CD4-positive, alpha-beta T cell treated with Interleukin-4 for 1 hour (primary cell): ENCODE results near the gene PIK3IP1.
A peak's percentile ranks its signal among the peaks of the same experiment; 100 is the strongest.
"Not testable (repeated sequence)": the region's sequence is repeated elsewhere in the genome, so short reads cannot be mapped to it uniquely, and the experiment has no call there.

Experiments used
- DNase-seq, 2 donors: peaks; one replicate each; pipeline ENCODE4 v3.0.0-alpha.2; 2020 to 2022

PIK3IP1 gene, protein sequence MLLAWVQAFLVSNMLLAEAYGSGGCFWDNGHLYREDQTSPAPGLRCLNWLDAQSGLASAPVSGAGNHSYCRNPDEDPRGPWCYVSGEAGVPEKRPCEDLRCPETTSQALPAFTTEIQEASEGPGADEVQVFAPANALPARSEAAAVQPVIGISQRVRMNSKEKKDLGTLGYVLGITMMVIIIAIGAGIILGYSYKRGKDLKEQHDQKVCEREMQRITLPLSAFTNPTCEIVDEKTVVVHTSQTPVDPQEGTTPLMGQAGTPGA

DNA sequence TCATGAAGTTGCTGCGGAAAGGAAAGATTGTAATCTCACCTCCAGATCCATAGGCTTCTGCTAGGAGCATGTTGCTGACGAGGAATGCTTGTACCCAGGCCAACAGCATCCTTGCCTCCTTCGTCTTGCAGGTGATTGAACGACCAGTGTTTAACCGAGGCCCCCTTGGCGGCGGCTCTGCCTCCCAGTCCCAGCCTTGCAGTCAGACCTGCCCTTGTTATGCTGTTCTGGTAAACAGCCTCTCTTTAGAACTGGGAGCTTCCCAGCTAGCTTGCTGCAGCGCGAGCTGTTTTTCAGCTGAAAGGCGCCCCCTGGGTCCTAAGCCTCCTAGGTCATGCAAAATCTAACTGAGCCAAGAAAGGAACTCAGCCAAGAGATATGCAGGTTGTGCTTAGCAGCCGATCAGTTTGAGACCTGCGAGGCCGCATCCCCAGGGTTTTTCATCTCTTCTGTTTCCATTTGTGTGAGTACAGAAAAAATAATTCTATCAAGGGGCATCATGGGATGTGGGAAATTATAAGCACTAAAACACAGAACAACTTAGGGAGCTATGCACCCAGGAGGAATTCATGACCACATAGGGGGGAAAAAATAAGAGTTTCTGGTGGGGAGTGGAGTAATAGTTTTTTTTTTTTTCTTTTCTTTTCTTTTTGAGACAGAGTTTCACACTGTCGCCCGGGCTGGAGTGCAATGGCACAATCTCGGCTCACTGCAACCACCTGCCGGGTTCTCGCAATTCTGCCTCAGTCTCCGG is at the start of gene PIK3IP1:
PIK3IP1 (minus strand) TSS at position 253 of the 754 bp plus-strand sequence; CDS start at position 109, 144 bp downstream.
- DNase-seq: peak; percentile 90 to 91

DNA sequence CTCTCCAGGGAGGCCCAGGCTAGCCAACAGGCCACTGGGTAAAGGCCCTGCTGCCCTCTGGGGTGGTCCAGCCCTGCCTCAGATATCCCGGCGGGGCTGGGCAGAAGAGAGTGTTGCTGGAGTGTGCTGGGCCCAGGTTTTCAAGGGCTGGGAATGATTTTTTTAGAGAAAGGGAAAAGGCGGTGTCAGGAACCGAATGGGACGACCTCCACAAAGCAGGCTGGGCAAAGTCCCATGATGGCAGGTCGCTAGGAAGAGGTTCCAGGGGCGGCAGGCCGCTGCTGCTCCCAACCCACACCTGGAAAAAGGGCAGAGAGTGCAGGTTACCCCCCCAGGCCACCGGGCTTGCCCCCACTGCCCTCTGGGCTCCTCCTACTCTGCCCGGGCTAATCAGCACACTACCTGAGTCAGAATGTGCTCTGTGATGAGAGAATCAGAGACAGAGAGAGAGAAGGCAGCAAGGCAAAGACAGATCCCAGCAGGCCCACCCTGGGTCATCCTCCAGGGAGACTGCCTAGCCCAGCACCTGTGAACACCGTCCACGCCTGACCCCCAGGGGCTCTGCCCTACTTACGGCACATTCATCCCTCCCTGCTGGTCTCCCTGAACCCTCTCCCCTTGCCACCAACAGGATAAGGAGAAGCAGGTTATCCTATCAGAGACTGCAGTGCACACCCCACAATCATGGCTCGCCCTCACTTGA is 49.2 kb upstream of the PIK3IP1 start:
- DNase-seq: no peak

DNA sequence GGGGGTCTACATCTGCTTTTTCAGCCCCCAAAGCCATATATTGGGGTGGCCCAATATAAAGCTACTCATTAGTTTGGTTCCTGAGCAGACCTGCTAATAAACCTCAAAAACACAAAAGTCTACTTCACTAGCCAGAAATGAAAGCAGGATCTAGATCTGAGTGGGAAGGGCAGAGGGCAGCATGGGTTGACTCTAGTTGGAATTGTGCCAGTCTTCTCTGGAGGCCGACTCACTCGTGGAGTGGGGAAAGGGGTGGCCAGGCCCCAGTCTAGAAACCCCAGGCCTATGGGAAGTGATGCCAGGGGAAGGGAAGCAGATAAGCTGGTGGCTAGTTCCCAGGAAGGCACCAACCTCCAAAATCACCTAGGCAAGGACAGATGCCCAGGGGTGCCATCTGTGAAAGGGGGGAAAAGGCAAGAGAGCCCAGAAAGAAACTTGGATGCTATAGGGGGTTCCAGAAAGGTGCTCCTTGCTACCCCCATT is 48.5 kb upstream of the PIK3IP1 start:
- DNase-seq: no peak

DNA sequence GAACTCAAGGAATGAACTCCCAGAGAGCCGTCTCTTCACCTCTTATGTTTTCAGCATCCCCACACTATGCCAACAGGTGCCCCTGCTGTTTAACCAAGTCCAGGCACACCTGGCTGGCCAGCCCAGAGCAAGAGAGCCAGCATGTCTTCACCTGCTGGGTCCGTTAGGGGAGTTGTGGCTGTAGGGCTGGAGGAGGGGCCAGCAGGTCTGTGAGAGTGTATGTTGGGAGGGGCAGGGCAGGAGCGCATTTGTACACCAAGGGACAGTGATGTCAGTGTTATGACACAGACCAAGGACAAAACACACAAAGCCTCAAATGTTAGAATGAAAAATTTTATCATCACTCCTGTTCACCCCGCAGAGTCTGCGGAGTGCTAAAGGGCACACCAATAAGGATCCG is 48.1 kb upstream of the PIK3IP1 start:
- no peak for DNase-seq

DNA sequence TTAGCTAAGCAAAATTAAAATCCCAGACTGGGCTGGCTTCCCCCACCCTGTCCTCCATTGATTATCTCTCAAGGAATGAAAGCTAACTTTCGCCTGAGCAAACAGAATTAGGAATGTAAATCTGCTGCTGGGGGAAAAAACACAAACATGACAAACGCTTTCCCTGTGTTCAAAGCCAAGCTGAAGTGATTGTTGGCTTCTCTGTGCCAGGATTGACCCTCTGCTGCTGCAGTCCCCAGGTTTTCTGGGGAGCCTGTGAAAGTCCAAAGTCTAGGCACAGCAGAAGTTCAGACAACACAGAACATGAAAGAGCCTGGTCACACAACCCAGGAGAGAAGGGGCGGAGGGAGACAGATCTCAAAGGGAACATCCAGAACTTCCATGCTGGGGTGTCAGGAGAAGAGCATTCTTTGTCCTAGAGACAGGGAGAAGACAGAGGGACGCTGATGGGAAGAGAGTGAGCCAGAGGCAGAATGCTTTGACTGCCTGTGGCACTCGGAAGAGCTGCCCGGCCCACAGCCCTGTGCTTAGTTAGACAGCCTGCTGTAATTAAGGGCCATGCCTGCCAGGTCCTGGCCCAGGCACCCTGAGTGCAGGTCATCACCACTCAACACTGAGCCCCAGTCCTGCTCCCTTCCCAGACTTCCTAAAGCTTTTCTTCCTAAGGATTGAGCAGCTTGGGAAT is 47.0 kb upstream of the PIK3IP1 start:
- DNase-seq: no peak

DNA sequence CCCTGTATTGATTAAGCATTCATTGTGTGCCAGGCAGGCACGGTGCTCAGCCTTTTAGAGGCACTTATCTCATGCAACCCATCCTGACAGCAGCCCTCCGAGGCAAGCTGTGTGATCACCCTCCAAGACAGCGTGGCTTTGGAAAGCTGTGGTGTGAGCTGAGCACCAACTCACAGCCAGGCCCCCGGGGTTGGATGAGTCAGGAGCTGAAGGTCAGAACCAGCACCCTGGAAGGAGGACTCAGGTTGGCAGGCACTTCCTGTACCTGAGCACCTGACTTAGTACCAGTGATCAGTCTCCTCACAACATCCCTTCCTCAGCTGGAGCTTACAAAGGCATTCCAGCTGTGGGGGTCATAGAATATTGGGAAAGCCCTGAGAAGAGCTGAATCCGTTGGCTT is 44.9 kb upstream of the PIK3IP1 start:
- DNase-seq: no peak

DNA sequence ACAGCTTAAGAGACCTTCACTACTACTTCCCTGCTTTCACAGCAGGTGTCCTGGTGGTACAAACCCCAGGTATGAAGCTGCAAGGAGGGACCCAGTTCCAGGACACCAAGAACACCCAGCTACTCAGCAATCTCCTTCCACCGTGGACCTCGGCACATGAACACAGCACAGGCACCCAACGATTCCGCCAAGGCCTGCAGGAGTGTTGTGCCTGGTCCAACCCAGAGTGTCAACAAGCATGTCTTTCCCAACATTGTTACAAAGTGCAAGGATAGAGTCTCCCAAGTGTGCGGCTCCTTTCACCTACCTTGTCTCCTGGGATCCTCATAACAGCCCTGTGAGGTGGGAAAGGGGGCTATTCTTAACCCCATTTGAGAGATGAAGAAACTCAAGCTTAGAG is 42.0 kb upstream of the PIK3IP1 start:
- DNase-seq: no peak

DNA sequence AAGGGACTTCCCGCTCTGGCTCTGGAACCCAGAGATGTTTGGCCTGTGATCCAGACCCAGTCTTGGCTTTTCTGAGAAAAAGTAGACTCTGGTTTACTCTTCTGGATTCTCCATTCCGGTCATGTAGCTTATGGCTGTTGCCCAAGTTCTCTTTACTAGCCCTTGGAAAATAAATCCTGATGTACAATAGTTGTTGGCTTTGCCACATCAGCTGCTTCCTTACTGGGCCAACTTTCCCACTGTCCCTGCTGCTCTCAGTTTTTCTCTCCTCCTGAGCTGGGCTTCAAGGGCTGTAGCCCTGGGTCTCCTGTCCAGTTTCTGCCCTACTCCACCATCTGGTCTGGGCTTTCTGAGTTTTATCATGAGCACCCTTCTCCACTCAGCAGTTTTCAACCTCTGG is 41.4 kb upstream of the PIK3IP1 start:
- no peak for DNase-seq

DNA sequence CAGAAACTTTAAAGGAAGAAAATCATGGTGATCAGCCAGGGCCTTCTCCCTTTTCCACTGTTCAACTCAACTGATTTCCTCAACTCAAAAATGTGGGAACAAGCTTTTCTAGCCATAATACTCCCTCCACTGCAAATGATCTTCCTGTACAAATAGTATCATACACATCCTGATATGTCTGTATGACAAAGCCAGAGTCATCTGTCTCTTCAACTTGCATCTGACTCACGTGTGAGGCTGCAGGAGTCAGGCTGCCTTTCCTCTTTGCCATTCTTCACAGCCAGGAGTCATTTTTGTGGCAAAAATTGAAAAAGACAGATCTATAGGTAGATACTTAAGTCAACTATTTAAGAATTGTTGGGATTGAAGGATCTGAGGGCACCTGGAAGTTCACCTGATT is 40.6 kb upstream of the PIK3IP1 start:
- no peak for DNase-seq

DNA sequence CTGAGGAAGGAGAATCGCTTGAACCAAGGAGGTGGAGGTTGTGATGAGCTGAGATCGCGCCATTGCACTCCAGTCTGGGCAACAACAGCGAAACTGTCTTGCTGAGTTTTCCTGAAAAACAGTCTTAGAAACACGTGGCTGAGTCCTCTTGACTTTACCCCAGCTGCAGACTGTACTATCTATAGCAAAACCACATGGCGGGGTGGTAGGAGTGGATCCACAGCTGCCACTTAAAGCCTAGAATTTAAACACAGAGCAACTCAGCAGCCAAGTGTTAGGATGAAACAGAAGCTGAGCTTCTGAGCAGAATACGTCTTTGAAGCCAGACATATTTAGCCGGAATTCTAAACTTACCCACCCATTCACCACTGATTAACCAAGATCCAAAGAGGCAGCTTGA is 39.7 kb upstream of the PIK3IP1 start:
- DNase-seq: no peak

DNA sequence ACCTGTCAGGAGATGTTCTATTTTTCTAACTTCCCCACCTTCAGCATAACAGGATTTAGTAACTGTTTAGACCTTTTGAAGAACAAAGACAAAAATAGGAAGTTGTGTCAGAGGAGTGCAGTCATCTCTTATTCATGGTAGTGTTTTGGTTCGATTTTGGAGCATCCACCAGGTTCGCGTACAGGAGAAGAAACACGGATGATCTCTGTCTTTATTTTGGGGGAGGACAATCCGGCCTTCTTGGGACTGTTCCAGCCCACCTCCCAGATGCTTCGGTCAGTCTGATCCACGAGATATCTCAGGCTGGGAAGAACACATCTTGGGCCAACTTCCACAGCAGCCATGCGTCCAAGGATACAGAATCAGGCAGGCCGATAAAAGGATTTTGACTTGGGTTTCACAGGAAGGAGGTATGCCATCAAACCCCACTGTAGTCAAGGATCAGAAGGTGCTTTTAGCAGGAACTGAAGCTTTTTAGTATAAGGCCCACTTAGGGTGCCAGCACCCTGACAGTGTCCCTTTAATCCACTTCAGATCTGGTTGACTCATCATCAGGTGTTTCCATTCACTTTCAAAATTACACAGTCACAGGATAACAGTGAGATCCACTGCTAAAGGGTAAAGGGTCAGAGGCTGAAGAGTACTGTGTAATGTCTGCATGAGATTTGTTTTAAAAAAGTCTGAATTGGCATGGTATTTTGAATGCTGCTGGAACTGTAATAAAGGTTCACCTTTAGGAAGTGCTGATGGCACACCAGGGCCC is 37.3 kb upstream of the PIK3IP1 start:
- no peak for DNase-seq

DNA sequence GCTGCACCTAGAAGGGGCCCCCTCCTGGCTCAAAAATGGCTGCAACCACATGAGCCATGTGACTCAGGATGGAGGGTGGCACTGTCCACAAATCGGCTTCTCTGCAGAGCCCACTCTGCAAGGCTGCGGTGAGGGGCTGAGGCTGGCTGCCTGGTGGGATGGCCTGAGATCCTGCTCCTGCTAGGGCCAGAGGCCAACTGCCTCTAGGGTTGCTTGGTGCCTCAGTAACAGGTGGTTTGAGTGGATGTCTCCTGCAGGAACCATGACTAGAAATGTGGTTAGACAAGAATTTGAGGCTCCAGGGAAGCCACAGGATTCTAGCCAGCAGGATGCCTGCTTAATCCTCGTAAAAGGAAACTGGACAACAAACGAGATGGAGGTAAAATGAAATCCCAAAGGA is 36.7 kb upstream of the PIK3IP1 start:
- no peak for DNase-seq

DNA sequence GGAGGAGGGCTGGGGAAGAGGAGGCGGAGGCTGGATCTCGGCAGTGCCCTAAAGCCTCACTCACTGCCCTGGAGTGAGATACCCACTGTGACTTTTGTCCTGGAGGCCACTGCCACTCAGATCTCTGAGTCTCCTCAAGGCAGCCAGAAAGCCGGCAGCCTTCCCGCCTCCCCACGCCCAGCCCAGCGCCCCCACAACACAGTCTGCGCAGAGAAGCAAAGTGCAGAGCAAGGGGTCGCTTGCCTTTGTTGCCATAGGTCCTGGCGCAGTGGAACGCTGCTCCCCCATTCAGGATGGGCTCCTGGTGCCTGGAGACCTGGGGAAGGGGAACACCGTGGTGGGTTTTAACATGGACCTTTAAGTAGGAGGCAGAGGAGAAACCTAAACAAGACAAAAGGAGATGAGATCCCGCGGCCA is 36.3 kb upstream of the PIK3IP1 start:
- DNase-seq: no peak

DNA sequence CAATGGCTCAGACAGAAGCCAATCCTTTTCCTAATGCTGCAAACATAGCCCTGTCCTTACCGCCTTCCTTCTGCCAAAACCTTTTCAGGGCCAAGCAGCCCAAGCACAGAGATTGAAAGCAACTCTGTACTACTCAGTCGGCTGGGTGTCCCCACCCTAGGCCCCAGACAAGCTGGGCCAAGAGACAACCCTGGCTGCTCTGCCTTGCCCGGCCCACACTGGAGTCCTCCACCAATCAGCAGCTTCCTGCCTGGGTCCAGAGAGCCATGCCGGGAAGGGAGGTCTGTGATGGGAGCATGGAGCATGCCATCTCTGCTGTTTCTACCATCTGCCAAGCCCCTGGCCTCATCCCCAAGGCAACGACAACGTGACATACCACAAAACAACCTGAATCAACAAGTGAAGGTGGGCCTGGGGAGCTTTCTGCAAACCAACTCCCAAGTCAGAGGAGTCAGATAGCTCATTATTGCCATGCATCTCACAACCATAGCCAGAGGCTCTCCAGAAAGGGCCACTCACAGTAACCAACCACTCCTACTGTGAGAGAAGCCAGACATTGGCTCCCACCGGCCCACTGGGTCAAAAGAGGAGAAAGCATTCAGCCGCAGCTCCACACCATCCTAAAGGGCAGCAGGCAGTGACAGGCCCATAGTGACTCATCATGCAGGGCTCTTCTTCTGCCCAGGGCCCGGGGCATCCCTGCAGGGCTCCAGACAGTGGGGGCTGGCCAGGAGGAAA is 35.7 kb upstream of the PIK3IP1 start:
- no peak for DNase-seq

DNA sequence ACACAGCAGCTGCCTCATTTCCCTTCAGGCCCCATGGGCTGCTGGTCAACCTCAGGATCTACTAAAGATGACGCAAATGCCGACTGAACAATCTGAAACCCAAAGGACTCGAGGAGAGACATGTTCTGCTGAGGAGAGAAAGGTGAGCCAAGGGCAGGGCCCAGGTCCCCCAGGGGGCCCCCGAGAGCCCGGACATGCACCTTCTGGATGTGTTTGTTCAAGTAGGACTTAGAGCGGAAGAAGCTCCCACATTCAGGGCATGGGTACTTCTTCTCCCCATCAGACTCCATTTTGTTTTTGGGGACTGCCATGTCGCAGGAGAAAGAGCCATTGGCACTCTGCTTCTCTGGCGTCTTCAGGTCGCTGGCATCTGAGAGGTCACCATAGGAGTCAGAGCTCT is 34.6 kb upstream of the PIK3IP1 start:
- DNase-seq: no peak

DNA sequence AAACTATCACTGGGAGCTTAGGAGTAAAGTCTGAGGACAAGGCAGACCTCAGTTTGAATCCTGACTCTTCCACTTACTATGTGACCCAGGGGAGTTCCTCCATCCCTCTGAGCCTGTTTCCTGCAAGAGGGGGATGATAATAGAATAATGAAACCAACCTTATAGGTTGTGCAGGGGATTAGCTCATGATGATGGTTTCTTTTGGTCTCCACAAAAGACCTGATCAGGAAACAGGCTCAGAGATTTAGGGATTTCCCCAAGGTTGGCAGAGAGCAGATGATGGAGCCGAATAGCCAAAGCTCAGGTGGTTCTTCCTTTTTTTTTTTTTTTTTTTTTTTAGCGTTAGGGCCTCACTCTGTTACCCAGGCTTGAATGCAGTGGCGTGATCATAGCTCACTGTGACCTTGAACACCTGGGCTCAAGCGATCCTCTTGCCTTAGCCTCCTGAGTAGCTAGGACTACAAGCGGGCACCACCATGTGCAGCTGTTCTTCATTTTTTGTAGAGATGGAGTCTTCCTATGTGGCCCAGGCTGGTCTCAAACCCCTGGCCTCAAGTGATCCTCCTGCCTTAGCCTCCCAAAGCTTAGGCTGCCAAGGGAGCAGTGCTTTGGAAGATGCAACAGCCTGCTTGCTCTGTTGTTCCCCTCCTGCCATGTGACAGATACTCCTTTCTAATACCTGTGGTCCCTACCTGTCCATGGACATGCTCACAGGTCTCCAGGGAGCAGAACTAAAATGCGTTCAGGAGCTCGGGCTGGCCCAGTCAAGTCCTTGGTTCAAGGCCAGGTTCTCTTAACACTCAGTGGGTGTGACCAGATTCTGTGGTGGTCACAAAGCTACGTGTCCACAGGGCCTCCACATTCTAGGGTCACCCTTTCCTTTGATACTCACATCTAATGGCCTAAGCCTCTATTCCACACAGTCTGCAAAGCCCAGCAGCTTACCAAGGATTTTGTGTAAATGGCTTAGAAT is 31.6 kb upstream of the PIK3IP1 start:
- DNase-seq: no peak

DNA sequence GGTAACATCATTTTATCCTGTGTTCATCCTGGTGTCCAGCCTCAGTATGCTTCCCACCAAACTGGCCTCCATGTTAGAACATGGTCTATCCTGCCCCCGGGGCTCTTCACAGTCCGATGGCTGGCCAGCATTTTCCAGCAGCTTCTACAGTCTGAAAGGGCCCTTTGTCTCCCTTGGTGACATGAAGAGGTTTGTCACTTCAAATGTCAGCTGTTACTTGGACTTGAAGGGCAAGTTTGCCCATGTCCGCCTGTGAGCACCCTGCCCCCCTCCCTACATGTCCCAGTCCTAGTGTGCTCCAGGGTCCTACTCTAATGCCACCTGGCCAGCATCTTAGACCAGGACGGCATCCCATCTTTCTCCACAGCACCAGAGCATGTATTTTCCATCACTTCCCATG is 29.1 kb upstream of the PIK3IP1 start:
- DNase-seq: no peak

DNA sequence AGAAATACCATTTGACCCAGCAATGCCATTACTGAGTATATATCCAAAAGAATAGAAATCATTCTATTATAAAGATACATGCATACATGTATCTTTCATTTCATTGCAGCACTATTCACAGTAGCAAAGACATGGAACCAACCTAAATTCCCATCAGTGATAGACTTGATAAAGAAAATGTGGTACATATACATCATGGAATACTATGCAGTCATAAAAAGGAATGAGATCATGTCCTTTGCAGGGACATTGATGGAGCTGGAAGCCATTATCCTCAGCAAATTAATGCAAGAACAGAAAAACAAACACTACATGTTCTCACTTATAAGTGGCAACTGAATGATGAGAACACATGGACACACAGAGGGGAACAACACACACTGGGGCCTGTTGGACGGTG is 21.9 kb upstream of the PIK3IP1 start:
- not testable (repeated sequence) for DNase-seq

DNA sequence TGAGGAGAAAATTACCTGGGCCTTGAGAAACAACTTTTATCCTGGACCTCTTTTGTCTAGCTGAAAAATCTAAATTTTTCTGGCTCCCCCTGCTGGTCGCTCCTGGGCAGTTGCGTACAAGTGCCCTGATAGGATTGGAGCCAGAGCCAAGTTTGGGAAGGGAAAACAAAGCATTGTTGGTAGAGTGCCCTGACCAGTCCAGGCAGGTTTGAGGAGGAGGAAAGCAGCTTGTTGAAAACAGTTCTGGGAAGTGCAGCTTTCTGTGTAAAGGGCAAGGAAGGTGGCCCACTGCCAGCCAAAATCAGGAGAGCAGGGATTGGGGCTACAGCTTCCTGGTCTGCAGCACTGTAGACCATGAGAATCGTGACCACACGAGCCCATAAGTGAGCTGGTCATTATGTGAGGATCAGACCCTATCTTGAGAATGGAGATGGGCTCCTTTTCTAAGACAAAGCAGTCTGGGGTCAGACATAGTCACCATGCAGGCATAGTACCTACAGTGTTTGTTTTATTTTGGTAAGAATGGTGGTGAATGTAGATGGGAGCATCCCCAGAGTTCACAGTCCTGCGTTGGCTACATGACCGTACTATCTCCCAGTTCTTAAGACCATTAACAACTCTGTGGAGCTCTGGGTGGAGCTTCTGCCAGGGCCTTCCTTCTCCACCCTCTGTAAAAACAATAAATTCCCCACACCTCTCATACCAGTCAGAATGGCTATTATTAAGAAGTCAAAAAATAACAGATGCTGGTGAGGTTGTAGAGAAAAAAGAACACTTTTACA is 21.3 kb upstream of the PIK3IP1 start:
- DNase-seq: peak; percentile 57 to 69

DNA sequence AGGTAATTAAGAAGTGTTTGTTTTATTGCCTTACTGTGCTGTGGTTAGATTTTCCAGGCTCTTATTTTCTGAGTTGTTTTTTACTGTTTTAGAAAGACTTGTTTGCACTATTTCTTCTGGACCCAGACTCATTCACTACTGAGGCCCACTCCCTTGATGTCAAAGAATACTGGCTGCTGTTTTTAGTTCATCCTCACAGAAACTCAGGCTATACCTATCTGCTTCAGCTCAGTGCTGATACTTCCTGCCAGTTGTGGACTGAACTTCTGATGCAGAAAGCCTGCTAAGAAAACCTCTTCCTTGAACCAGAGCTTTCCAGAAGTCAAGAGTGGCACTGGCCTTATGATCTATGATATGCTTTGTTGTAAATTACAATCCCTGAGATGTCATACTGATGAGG is 15.9 kb upstream of the PIK3IP1 start:
- no peak for DNase-seq
